GM12878 (cell line): ENCODE measurements around the gene SLC15A3. TPM values are rescaled to one million over a fixed set of nuclear protein-coding genes. Genes with fewer than 3 reads are reported as not detected.

Source experiments
- BACH1 ChIP-seq: fragments of 450-650 bp; IDR thresholded peaks from 2 replicates; pipeline ENCODE4 v1.6.1; 2017; ENCODE audit warnings: mild to moderate bottlenecking, borderline replicate concordance
- BMI1 ChIP-seq: fragments of 450-650 bp; IDR thresholded peaks from 2 replicates; pipeline ENCODE4 v1.6.1; 2016; ENCODE audit warnings: mild to moderate bottlenecking, moderate library complexity, borderline replicate concordance
- CREB1 ChIP-seq: IDR thresholded peaks from 2 replicates; pipeline ENCODE4 v1.6.1; 2012; ENCODE audit warnings: low read depth, mild to moderate bottlenecking, inconsistent platforms
- DPF2 ChIP-seq: fragments of 450-650 bp; IDR thresholded peaks from 2 replicates; pipeline ENCODE4 v1.6.1; 2017; ENCODE audit warnings: mild to moderate bottlenecking
- FOS ChIP-seq: IDR thresholded peaks from 3 replicates; pipeline ENCODE4 v1.6.1; 2011; ENCODE audit warnings: borderline replicate concordance; ENCODE audit not compliant: insufficient read length; ENCODE audit errors: extremely low read depth
- MEF2A ChIP-seq: IDR thresholded peaks from 2 replicates; pipeline ENCODE4 v1.6.1; 2011; ENCODE audit warnings: low read depth, mild to moderate bottlenecking, low read length, moderate library complexity; ENCODE audit not compliant: insufficient read depth
- MTA2 ChIP-seq: fragments of 450-650 bp; IDR thresholded peaks from 2 replicates; pipeline ENCODE4 v1.6.1; 2016; ENCODE audit warnings: low read depth, mild to moderate bottlenecking, moderate library complexity
- NBN ChIP-seq: fragments of 450-650 bp; IDR thresholded peaks from 2 replicates; pipeline ENCODE4 v1.6.1; 2016
- NFYB ChIP-seq: IDR thresholded peaks from 2 replicates; pipeline ENCODE4 v1.6.1; 2011; ENCODE audit warnings: low read depth, mild to moderate bottlenecking, low read length, improper control_type of control experiment, moderate library complexity; ENCODE audit not compliant: insufficient read depth
- PAX8 ChIP-seq: fragments of 450-650 bp; IDR thresholded peaks from 2 replicates; pipeline ENCODE4 v1.6.1; 2017; ENCODE audit warnings: mild to moderate bottlenecking, moderate library complexity
- POLR2AphosphoS2 ChIP-seq: IDR thresholded peaks from 2 replicates; pipeline ENCODE4 v1.6.1; 2011; ENCODE audit warnings: low read depth, mild to moderate bottlenecking, low read length, improper control_type of control experiment, moderate library complexity
- RAD21 ChIP-seq: IDR thresholded peaks from 2 replicates; pipeline ENCODE4 v1.6.1; 2011; ENCODE audit warnings: mild to moderate bottlenecking, low read depth, low read length, moderate library complexity; ENCODE audit not compliant: insufficient read depth
- SRF ChIP-seq, 2 experiments: IDR thresholded peaks; 2 replicates each; pipeline ENCODE4 v1.6.1; 2011; ENCODE audit warnings: low read depth in 2 of 2, low read length in 2 of 2, mild to moderate bottlenecking in 1 of 2, moderate library complexity in 1 of 2
- STAT3 ChIP-seq: IDR thresholded peaks from 2 replicates; pipeline ENCODE4 v1.6.1; 2011; ENCODE audit warnings: low read depth, low read length, improper control_type of control experiment
- TARDBP ChIP-seq: IDR thresholded peaks from 2 replicates; pipeline ENCODE4 v1.6.1; 2016; ENCODE audit warnings: borderline replicate concordance
- TBL1XR1 ChIP-seq: IDR thresholded peaks from 2 replicates; pipeline ENCODE4 v1.6.1; 2012; ENCODE audit warnings: low read depth, low read length, improper control_type of control experiment
- YBX1 ChIP-seq: fragments of 450-650 bp; IDR thresholded peaks from 2 replicates; pipeline ENCODE4 v1.6.1; 2016; ENCODE audit warnings: antibody characterized with exemption
- ZNF24 ChIP-seq: fragments of 450-650 bp; IDR thresholded peaks from 2 replicates; pipeline ENCODE4 v1.6.1; 2017; ENCODE audit warnings: antibody characterized with exemption, mild to moderate bottlenecking
- ZZZ3 ChIP-seq: IDR thresholded peaks from 2 replicates; pipeline ENCODE4 v1.6.1; 2011; ENCODE audit warnings: low read depth; ENCODE audit not compliant: control insufficient read depth, insufficient read length
- polyA plus RNA-seq, 11 experiments: library from polyadenylated mRNA; depleted of rRNA in 4 of 11; unstranded in 6 of 11; stranded (reverse) in 5 of 11; fragments of >200 nt; fragmentation: Nextera tagmentation in 4 of 11; fragmentation: Illumina TruSeq in 1 of 11; extraction: Ambion mirVana in 4 of 11; extraction: Trizol in 1 of 11; gene quantifications; 1 replicate in 1 of 11; 2 replicates in 10 of 11; pipeline versions ENCODE4 v1.2.1 to v1.2.3, GENCODE V29; 2011 to 2016; ENCODE audit warnings: inconsistent platforms in 2 of 11, missing spikeins in 2 of 11, low read depth in 1 of 11
- total RNA-seq, 4 experiments: library from RNA; depleted of rRNA in 3 of 4; stranded (reverse); fragments of >200 nt in 3 of 4; fragmentation: Illumina TruSeq in 1 of 4; extraction: Trizol in 1 of 4; gene quantifications; 2 replicates each; pipeline versions ENCODE4 v1.2.1 to v1.2.3, GENCODE V29; 2013 to 2021
- TF ChIP-seq, protein P1 (sequence below): IDR thresholded peaks from 2 replicates; pipeline ENCODE4 v1.6.1; 2011; ENCODE audit warnings: borderline replicate concordance, low read depth, mild to moderate bottlenecking, moderate library complexity, low read length; ENCODE audit not compliant: insufficient read depth, poor library complexity, severe bottlenecking
- TF ChIP-seq, protein P2 (sequence below): fragments of 450-650 bp; IDR thresholded peaks from 2 replicates; pipeline ENCODE4 v1.6.1; 2018; ENCODE audit warnings: borderline replicate concordance, mild to moderate bottlenecking; ENCODE audit not compliant: partially characterized antibody
- TF ChIP-seq, protein P3 (sequence below): IDR thresholded peaks from 2 replicates; pipeline ENCODE4 v1.6.1; 2011; ENCODE audit warnings: low read depth, mild to moderate bottlenecking, low read length, moderate library complexity, borderline replicate concordance; ENCODE audit errors: extremely low read depth
- TF ChIP-seq, protein P4 (sequence below): IDR thresholded peaks from 2 replicates; pipeline ENCODE4 v1.6.1; 2011; ENCODE audit warnings: borderline replicate concordance, low read depth, mild to moderate bottlenecking, moderate library complexity, mixed read lengths, low read length; ENCODE audit not compliant: insufficient read depth; ENCODE audit errors: extremely low read length

The SLC15A3 gene
- total and polyA plus RNA-seq, 10 of the 15 experiments (the other 5 are each of a cell fraction or from before 2014, with no cell fraction given): 17.7 to 102 (median 55.8) TPM

DNA sequence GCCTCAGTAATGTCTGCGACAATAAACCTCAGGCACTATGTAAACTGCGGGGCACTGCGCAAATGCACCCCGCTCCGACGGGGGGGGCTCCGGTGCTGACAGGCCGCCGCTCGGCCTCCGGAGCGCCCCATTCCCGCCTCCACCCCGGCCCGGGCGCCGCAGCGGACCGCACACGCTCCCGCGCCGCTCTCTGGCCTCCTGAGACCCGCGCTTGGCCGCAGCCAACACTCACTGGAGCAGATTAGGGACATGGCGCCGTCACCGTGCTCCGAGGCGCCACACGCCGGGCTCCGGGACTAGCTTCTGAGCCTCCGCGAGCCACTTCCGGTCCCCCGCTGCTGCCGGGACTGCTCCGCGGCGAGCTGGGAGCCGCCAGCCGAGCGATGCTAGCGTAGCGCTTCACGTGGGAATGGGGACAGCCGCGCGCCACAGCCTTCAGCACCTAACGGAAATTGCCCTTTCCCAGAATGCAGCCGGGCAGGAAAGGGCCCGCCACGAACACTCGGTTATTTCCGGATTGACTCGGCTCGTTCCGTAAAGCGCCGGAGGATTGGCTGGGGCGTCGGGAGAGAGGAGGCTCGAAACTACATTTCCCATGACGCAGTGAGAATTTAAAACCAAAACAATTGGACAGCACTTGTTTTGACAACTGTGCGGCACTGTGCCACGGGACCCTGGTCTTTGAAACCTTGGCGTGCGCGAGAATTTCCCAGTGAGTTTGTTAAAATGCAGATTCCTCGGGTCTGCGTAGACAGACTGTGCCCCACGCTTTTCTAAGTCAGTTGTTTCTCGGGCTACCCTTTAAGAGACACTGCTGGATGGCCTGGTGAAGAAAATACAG is 45.6 kb downstream of the SLC15A3 start, which contains the start of gene PRPF19 (continued):
- TF ChIP-seq, protein P1, sequence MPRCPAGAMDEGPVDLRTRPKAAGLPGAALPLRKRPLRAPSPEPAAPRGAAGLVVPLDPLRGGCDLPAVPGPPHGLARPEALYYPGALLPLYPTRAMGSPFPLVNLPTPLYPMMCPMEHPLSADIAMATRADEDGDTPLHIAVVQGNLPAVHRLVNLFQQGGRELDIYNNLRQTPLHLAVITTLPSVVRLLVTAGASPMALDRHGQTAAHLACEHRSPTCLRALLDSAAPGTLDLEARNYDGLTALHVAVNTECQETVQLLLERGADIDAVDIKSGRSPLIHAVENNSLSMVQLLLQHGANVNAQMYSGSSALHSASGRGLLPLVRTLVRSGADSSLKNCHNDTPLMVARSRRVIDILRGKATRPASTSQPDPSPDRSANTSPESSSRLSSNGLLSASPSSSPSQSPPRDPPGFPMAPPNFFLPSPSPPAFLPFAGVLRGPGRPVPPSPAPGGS: no peak
- TF ChIP-seq MTA2 (no peak), TARDBP (no peak), POLR2AphosphoS2 (peak; percentile 78; the same call in 1 of the 2 replicates), YBX1 (no peak), BACH1 (peak; percentile 63; the same call in 1 of the 2 replicates), TBL1XR1 (peak; percentile 31; the same call in 1 of the 2 replicates), SRF (IDR thresholded peaks at IDR 0.05; ENCODE audit: low read depth in 2 of 2, low read length in 2 of 2) (peak; percentile 58 to 62; a peak in 1 of 4 replicates), CREB1 (no peak), RAD21 (no peak), NBN (0 out of 2 replicates have a peak, but pooled peaks have one; percentile 29), ZZZ3 (no peak), DPF2 (peak; percentile 61), ZNF24 (no peak), BMI1 (no peak), PAX8 (no peak), MEF2A (no peak), FOS (no peak), STAT3 (no peak), NFYB (no peak)
- TF ChIP-seq, protein P2, sequence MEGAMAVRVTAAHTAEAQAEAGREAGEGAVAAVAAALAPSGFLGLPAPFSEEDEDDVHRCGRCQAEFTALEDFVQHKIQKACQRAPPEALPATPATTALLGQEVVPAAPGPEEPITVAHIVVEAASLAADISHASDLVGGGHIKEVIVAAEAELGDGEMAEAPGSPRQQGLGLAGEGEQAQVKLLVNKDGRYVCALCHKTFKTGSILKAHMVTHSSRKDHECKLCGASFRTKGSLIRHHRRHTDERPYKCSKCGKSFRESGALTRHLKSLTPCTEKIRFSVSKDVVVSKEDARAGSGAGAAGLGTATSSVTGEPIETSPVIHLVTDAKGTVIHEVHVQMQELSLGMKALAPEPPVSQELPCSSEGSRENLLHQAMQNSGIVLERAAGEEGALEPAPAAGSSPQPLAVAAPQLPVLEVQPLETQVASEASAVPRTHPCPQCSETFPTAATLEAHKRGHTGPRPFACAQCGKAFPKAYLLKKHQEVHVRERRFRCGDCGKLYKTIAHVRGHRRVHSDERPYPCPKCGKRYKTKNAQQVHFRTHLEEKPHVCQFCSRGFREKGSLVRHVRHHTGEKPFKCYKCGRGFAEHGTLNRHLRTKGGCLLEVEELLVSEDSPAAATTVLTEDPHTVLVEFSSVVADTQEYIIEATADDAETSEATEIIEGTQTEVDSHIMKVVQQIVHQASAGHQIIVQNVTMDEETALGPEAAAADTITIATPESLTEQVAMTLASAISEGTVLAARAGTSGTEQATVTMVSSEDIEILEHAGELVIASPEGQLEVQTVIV: no peak
- TF ChIP-seq, protein P3, sequence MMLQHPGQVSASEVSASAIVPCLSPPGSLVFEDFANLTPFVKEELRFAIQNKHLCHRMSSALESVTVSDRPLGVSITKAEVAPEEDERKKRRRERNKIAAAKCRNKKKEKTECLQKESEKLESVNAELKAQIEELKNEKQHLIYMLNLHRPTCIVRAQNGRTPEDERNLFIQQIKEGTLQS: no peak
- TF ChIP-seq, protein P4, sequence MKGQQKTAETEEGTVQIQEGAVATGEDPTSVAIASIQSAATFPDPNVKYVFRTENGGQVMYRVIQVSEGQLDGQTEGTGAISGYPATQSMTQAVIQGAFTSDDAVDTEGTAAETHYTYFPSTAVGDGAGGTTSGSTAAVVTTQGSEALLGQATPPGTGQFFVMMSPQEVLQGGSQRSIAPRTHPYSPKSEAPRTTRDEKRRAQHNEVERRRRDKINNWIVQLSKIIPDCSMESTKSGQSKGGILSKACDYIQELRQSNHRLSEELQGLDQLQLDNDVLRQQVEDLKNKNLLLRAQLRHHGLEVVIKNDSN: peak; percentile 61
